GM12801 (cell line): ENCODE data around the gene FUS.

ENCODE experiments used
- TF ChIP-seq, protein P1 (sequence below): IDR thresholded peaks from one replicate; pipeline ENCODE4 v1.5.1; 2011; ENCODE audit warnings: control low read depth; ENCODE audit not compliant: insufficient read length; ENCODE audit errors: extremely low read depth

FUS gene

DNA sequence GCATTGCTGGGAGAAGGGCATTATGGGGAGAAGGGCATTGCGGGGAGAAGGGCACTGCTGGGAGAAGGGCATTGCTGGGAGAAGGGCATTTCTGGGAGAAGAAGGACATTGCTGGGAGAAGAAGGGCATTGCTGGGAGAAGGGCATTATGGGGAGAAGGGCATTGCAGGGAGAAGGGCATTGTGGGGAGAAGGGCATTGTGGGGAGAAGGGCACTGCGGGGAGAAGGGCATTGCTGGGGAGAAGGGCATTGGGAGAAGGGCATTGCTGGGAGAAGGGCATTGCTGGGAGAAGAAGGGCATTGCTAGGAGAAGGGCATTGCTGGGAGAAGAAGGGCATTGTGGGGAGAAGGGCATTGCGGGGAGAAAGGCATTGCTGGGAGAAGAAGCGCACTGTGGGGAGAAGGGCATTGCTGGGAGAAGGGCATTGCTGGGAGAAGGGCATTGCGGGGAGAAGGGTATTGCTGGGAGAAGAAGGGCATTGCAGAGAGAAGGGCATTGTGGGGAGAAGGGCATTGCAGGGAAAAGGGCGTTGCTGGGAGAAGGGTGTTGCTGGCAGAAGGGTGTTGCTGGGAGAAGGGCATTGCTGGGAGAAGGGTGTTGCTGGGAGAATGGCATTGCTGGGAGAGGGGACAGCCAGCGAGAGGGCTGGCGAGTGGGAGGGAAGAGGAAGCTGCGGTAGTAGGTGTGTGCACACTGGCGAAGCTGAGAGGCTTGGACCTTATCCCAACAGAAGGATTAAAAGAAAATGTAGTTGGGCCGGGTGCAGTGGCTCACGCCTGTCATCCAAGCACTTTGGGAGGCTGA is 41.6 kb downstream of the FUS start:
- TF ChIP-seq, protein P1, sequence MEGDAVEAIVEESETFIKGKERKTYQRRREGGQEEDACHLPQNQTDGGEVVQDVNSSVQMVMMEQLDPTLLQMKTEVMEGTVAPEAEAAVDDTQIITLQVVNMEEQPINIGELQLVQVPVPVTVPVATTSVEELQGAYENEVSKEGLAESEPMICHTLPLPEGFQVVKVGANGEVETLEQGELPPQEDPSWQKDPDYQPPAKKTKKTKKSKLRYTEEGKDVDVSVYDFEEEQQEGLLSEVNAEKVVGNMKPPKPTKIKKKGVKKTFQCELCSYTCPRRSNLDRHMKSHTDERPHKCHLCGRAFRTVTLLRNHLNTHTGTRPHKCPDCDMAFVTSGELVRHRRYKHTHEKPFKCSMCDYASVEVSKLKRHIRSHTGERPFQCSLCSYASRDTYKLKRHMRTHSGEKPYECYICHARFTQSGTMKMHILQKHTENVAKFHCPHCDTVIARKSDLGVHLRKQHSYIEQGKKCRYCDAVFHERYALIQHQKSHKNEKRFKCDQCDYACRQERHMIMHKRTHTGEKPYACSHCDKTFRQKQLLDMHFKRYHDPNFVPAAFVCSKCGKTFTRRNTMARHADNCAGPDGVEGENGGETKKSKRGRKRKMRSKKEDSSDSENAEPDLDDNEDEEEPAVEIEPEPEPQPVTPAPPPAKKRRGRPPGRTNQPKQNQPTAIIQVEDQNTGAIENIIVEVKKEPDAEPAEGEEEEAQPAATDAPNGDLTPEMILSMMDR: no peak

DNA sequence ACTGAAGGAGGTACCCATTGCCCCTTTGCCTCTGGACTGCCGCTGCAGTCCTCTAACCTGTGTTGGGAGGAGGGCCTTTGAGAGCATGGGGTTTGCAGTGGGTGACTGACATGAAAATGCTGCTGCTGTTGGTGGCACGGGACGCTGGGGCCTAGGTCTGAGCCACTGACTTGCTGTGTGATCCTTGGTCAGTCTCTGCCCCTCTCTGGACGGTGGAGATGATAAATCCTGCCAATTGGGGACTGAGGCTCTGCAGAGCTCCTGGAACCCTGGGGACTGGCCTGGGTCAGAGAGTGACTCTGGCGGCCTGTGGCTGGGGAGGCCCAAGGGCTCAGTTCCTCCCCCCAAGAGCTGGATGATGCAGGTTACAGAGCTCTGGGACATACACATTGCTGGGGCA is 43.1 kb downstream of the FUS start:
- TF ChIP-seq, protein P1: no peak

DNA sequence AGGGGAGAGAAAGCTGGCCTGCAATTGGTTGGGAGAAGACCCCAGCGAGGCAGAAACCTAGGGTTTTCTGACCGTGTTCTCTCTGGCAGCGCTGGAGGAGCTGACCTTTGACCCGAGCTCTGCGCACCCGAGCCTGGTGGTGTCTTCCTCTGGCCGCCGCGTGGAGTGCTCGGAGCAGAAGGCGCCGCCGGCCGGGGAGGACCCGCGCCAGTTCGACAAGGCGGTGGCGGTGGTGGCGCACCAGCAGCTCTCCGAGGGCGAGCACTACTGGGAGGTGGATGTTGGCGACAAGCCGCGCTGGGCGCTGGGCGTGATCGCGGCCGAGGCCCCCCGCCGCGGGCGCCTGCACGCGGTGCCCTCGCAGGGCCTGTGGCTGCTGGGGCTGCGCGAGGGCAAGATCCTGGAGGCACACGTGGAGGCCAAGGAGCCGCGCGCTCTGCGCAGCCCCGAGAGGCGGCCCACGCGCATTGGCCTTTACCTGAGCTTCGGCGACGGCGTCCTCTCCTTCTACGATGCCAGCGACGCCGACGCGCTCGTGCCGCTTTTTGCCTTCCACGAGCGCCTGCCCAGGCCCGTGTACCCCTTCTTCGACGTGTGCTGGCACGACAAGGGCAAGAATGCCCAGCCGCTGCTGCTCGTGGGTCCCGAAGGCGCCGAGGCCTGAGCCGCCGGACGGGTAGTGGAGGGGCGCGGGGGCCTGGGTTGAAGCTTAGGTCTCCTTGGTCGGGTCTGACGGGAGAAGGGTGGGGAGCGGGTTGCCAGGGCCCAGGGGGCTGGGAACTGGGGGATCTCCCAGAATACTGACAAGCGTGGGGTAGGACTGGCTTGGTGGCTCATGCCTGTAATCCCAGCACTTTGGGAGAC is 44.4 kb downstream of the FUS start:
- TF ChIP-seq, protein P1: no peak

DNA sequence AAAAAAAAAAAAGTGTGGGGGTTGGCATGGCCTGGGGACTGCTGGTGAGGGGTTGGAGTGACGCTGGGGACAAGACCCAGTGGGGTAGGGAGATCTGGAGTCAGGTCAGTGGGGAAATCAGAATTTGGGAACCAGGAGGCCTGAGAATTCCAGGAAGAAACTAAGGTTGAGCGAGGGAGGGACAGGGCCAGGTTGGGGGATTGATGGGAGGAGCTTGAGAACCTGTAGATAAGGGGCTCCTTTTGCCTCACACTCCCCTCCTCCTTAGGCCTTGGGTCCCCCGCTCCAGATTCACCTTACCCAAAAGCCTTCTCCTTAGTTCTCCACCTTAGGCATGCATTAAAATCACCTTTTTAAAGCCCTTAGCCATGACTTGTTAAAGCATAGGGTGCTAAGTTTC is 45.3 kb downstream of the FUS start:
- TF ChIP-seq, protein P1: no peak

DNA sequence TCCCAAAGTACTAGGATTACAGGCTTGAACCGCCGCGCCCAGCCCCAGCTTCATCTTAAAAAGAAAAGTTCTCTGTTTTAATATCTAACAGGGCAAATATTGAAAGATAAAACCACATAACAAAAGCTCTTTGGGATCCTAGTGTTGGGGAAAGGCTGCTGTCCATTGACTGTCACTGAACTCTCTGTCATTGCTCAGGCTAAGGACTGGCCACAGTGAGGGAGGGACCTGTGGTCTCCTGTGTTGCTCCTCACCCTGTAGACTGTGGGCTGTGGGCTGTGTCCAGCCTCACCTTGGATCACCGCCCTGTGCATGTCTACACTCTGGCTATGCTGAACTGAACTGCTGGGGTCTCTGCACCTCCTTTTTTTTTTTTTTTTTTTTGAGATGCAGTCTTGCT is 48.3 kb downstream of the FUS start:
- TF ChIP-seq, protein P1: no peak

DNA sequence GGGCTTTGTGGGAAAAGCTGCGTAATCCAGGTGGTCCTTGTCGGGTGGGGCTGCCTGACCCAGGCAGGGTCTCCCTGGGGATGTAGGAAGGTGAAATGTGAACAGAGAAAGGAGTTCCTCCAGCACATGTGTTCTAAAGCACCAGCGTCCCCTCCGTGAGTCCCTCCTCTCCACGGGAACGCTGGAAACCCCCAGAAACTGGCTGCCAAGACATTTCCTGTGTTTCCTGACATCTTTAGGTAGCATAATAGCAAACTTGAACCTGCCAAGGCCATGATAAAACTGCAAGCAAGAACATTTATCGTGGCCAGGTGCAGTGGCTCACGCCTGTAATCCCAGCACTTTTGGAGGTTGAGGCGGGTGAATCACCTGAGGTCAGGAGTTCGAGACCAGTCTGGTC is 49.6 kb downstream of the FUS start:
- TF ChIP-seq, protein P1: no peak

DNA sequence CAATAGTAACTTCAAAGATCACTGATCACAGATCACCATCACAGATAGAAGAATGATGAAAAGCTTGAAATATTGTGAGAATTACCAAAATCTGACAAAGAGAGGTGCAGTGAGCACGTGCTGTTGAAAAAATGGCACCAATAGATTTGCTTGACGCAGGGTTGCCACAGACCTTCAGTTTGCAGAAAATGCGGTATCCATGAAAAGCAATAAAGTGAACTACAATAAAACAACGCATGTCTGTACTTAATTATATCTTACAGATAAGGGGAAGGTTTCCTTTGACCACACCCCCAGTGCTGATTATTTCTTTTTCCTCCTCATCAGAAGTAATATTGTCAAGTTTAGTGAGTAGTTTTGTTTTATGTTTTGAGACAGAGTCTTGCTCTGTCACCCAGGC is 58.1 kb downstream of the FUS start:
- TF ChIP-seq, protein P1: no peak
